ENCODE data around the gene EVA1A.
A peak's percentile ranks its signal among the peaks of the same experiment; 100 is the strongest.

The EVA1A gene

GRCh38 chr2:75475976-75476375, 84.8 kb downstream of the EVA1A start:
- no peaks in the 10 kb centered on the region for H3K4me1 ChIP-seq
- H3K9me3 ChIP-seq: no peaks in the 10 kb centered on the region; the same call in 1 of the 2 replicates
- in situ Hi-C loops (cut with MboI; ENCODE audit: low sequenced_read_pairs): no loop called here
- no peak for DNase-seq (ENCODE audit: low spot score in 2 of 2)
- no peaks in the 10 kb centered on the region for H3K36me3 ChIP-seq (replicated peaks)
- H3K27me3 ChIP-seq (ENCODE audit: low read depth): no peaks in the 10 kb centered on the region
- no peak overlapping the region for H3K4me3 ChIP-seq

- H3K27me3 ChIP-seq (ENCODE audit: low read depth): no peaks in the 10 kb centered on the region
- H3K36me3 ChIP-seq (replicated peaks): no peaks in the 10 kb centered on the region
- in situ Hi-C loops (cut with MboI; ENCODE audit: low sequenced_read_pairs): no loop called here
- no peaks in the 10 kb centered on the region for H3K4me1 ChIP-seq
- no peaks in the 10 kb centered on the region; the same call in 1 of the 2 replicates for H3K9me3 ChIP-seq
- H3K4me3 ChIP-seq: no peak overlapping the region
- DNase-seq (ENCODE audit: low spot score in 2 of 2): no peak
These were observed 85.7 kb downstream of the EVA1A start for GRCh38 chr2:75475049-75475448.

GRCh38 chr2:75474115-75474514, 86.6 kb downstream of the EVA1A start:
- Histone ChIP-seq H3K4me3 (no peak overlapping the region), H3K4me1 (no peaks in the 10 kb centered on the region), H3K27me3 (ENCODE audit: low read depth) (no peaks in the 10 kb centered on the region), H3K9me3 (no peaks in the 10 kb centered on the region; the same call in 1 of the 2 replicates), H3K36me3 (replicated peaks) (no peaks in the 10 kb centered on the region)
- in situ Hi-C loops (cut with MboI; ENCODE audit: low sequenced_read_pairs): loop anchor here (25.0 kb wide), 1 partner anchor 562 kb away; no protein-coding TSS in a partner anchor
- no peak for DNase-seq (ENCODE audit: low spot score in 2 of 2)

GRCh38 chr2:75466708-75467311, 93.9 kb downstream of the EVA1A start:
- no peaks in the 10 kb centered on the region for H3K36me3 ChIP-seq (replicated peaks)
- H3K9me3 ChIP-seq: no peaks in the 10 kb centered on the region
- H3K4me3 ChIP-seq: no peak overlapping the region
- in situ Hi-C loops (cut with MboI; ENCODE audit: low sequenced_read_pairs): loop anchor here (5.0 to 25.0 kb wide), 2 partner anchors 140 to 555 kb away; no protein-coding TSS in a partner anchor
- no peaks in the 10 kb centered on the region for H3K27me3 ChIP-seq (ENCODE audit: low read depth)
- H3K4me1 ChIP-seq: peaks cover 15% of the 10 kb centered on the region
- DNase-seq (ENCODE audit: low spot score in 2 of 2): peak; percentile 74 to 87

GRCh38 chr2:75465317-75465984, 95.3 kb downstream of the EVA1A start:
- peaks cover 15% of the 10 kb centered on the region for H3K4me1 ChIP-seq
- no peaks in the 10 kb centered on the region for H3K9me3 ChIP-seq
- no peak overlapping the region for H3K4me3 ChIP-seq
- in situ Hi-C loops (cut with MboI; ENCODE audit: low sequenced_read_pairs): loop anchor here (5.0 to 25.0 kb wide), 2 partner anchors 142 to 553 kb away; no protein-coding TSS in a partner anchor
- DNase-seq (ENCODE audit: low spot score in 2 of 2): no peak
- no peaks in the 10 kb centered on the region for H3K36me3 ChIP-seq (replicated peaks)
- no peaks in the 10 kb centered on the region for H3K27me3 ChIP-seq (ENCODE audit: low read depth)

GRCh38 chr2:75464348-75464946, 96.3 kb downstream of the EVA1A start:
- no peak overlapping the region for H3K4me3 ChIP-seq
- peaks cover 15% of the 10 kb centered on the region for H3K4me1 ChIP-seq
- no peaks in the 10 kb centered on the region for H3K36me3 ChIP-seq (replicated peaks)
- no peaks in the 10 kb centered on the region for H3K9me3 ChIP-seq
- DNase-seq (ENCODE audit: low spot score in 2 of 2): peak in 1 of 2 experiments; percentile 40
- in situ Hi-C loops (cut with MboI; ENCODE audit: low sequenced_read_pairs): loop anchor here (25.0 kb wide), 1 partner anchor 552 kb away; no protein-coding TSS in a partner anchor
- H3K27me3 ChIP-seq (ENCODE audit: low read depth): no peaks in the 10 kb centered on the region

GRCh38 chr2:75462721-75463120, 98.0 kb downstream of the EVA1A start:
- DNase-seq (ENCODE audit: low spot score in 2 of 2): no peak
- in situ Hi-C loops (cut with MboI; ENCODE audit: low sequenced_read_pairs): loop anchor here (25.0 kb wide), 1 partner anchor 550 kb away; no protein-coding TSS in a partner anchor
- Histone ChIP-seq H3K4me1 (peaks cover 19% of the 10 kb centered on the region), H3K36me3 (replicated peaks) (no peaks in the 10 kb centered on the region), H3K27me3 (ENCODE audit: low read depth) (no peaks in the 10 kb centered on the region), H3K4me3 (no peak overlapping the region), H3K9me3 (no peaks in the 10 kb centered on the region)

- DNase-seq (ENCODE audit: low spot score in 2 of 2): no peak
- Histone ChIP-seq H3K36me3 (replicated peaks) (no peaks in the 10 kb centered on the region), H3K4me3 (no peak overlapping the region), H3K27me3 (ENCODE audit: low read depth) (no peaks in the 10 kb centered on the region), H3K4me1 (peaks cover 20% of the 10 kb centered on the region), H3K9me3 (no peaks in the 10 kb centered on the region)
- in situ Hi-C loops (cut with MboI; ENCODE audit: low sequenced_read_pairs): loop anchor here (25.0 kb wide), 1 partner anchor 550 kb away; no protein-coding TSS in a partner anchor
These were observed 98.5 kb downstream of the EVA1A start for GRCh38 chr2:75462206-75462605.

GRCh38 chr2:75460630-75461029, 100.1 kb downstream of the EVA1A start:
- in situ Hi-C loops (cut with MboI; ENCODE audit: low sequenced_read_pairs): loop anchor here (25.0 kb wide), 1 partner anchor 548 kb away; no protein-coding TSS in a partner anchor
- Histone ChIP-seq H3K4me1 (peaks cover 20% of the 10 kb centered on the region), H3K27me3 (ENCODE audit: low read depth) (no peaks in the 10 kb centered on the region), H3K9me3 (no peaks in the 10 kb centered on the region), H3K36me3 (replicated peaks) (no peaks in the 10 kb centered on the region), H3K4me3 (no peak overlapping the region)
- no peak for DNase-seq (ENCODE audit: low spot score in 2 of 2)

GRCh38 chr2:75459565-75460310, 101.0 kb downstream of the EVA1A start:
- no peaks in the 10 kb centered on the region for H3K27me3 ChIP-seq (ENCODE audit: low read depth)
- no peaks in the 10 kb centered on the region for H3K9me3 ChIP-seq
- no peak for DNase-seq (ENCODE audit: low spot score in 2 of 2)
- in situ Hi-C loops (cut with MboI; ENCODE audit: low sequenced_read_pairs): loop anchor here (25.0 kb wide), 1 partner anchor 547 kb away; no protein-coding TSS in a partner anchor
- H3K36me3 ChIP-seq (replicated peaks): no peaks in the 10 kb centered on the region
- H3K4me3 ChIP-seq: no peak overlapping the region
- peaks cover 26% of the 10 kb centered on the region for H3K4me1 ChIP-seq

- no peaks in the 10 kb centered on the region for H3K36me3 ChIP-seq (replicated peaks)
- DNase-seq (ENCODE audit: low spot score in 2 of 2): no peak
- no peak overlapping the region for H3K4me3 ChIP-seq
- in situ Hi-C loops (cut with MboI; ENCODE audit: low sequenced_read_pairs): loop anchor here (25.0 kb wide), 1 partner anchor 546 kb away; no protein-coding TSS in a partner anchor
- H3K4me1 ChIP-seq: peaks cover 34% of the 10 kb centered on the region
- no peaks in the 10 kb centered on the region for H3K27me3 ChIP-seq (ENCODE audit: low read depth)
- H3K9me3 ChIP-seq: no peaks in the 10 kb centered on the region
These were observed 102.5 kb downstream of the EVA1A start for GRCh38 chr2:75458201-75458600.

GRCh38 chr2:75456825-75457224, 103.9 kb downstream of the EVA1A start:
- Histone ChIP-seq H3K36me3 (replicated peaks) (no peaks in the 10 kb centered on the region), H3K27me3 (ENCODE audit: low read depth) (no peaks in the 10 kb centered on the region), H3K4me3 (no peak overlapping the region), H3K4me1 (peaks cover 34% of the 10 kb centered on the region), H3K9me3 (no peaks in the 10 kb centered on the region)
- no peak for DNase-seq (ENCODE audit: low spot score in 2 of 2)
- in situ Hi-C loops (cut with MboI; ENCODE audit: low sequenced_read_pairs): loop anchor here (25.0 kb wide), 1 partner anchor 545 kb away; no protein-coding TSS in a partner anchor

GRCh38 chr2:75456111-75456510, 104.6 kb downstream of the EVA1A start:
- H3K4me3 ChIP-seq: no peak overlapping the region
- peaks cover 34% of the 10 kb centered on the region for H3K4me1 ChIP-seq
- DNase-seq (ENCODE audit: low spot score in 2 of 2): no peak
- no peaks in the 10 kb centered on the region for H3K27me3 ChIP-seq (ENCODE audit: low read depth)
- no peaks in the 10 kb centered on the region for H3K9me3 ChIP-seq
- in situ Hi-C loops (cut with MboI; ENCODE audit: low sequenced_read_pairs): loop anchor here (25.0 kb wide), 1 partner anchor 544 kb away; no protein-coding TSS in a partner anchor
- no peaks in the 10 kb centered on the region for H3K36me3 ChIP-seq (replicated peaks)
